GM19240 (cell line): Measurements from ENCODE around the gene CHRNA9.

Source experiments
- DNase-seq: peaks from one replicate; pipeline ENCODE4 v3.0.0; 2011; ENCODE audit warnings: low spot score; ENCODE audit not compliant: insufficient read length

CHRNA9 gene

DNA sequence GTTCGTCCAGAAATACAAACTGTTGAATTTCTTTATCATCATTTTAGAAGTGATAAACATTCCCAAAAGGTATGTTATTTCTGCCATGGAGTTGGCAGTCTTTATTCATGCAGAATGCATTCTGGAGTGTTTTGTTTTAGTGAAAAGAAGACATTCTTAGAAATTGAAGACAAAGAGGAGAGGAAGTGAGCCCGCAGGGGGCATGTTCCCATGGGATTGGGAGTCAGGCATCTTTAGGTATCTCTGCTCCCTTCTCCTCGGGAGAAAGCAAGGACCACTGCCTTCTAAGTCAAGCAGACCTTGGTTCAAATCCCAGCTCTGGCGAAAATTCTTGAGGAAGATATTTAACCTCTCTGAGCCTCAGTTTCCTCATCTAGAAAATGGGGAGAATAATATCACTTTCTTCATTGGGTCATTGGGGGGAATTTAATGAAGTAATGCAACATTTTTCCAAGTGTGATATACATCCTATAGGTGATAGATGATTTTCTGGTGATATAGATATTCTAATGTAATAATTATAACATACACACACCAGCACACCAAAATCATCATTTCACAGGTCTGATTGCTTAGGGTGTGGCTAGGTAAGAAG lies 26.5 kb upstream of the CHRNA9 start:
- DNase-seq, result no peak

DNA sequence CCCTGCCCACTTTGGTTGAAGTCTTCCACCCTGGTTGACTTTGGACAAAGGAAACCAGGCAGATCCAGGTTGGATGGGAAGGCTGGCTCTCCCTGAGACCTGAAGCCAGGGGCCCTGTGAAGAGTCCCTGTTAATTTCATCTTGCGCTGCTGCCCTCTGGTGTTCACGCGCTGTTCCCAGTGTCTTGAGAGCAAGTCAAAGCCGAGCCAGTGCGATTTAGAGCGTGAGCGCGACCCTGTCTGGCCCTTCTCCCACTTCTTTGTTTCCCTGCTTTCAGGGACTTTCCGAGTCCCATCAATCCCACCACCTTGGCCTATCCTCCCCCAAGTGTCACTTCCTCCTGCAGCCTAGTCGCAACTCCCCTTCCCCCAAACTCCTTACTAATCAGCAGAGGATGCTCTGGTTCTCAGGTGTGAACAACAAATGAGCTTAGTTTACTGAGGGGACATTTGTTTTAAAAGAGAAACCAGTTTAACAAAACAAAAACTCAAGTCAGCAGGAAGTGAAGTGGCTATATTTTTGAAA lies 25.8 kb upstream of the CHRNA9 start:
- peak; percentile 33 for DNase-seq

DNA sequence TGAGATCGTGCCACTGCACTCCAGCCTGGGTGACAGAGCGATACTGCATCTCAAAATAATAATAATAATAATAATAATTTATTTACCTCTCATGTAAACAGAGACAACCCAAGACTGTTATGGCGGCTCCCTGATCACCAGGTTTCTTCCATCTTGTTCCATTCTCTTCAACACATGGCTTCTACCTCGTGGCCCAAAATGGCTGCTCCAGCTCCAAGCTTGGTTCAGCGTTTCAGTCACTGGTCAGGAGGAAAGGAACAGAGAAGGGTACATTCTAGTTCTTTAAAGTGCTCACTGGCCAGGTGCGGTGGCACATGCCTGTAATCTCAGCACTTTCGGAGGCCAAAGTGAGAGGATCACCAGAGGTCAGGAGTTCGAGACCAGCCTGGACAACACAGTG lies 24.9 kb upstream of the CHRNA9 start:
- no peak for DNase-seq

- DNase-seq, result no peak
These were observed 23.3 kb upstream of the CHRNA9 start for GRCh38 chr4:40311811-40312346.

GRCh38 chr4:40314951-40315350 lies 20.2 kb upstream of the CHRNA9 start:
- no peak for DNase-seq

- no peak for DNase-seq
These were observed 18.8 kb upstream of the CHRNA9 start for GRCh38 chr4:40316333-40316781.

DNA sequence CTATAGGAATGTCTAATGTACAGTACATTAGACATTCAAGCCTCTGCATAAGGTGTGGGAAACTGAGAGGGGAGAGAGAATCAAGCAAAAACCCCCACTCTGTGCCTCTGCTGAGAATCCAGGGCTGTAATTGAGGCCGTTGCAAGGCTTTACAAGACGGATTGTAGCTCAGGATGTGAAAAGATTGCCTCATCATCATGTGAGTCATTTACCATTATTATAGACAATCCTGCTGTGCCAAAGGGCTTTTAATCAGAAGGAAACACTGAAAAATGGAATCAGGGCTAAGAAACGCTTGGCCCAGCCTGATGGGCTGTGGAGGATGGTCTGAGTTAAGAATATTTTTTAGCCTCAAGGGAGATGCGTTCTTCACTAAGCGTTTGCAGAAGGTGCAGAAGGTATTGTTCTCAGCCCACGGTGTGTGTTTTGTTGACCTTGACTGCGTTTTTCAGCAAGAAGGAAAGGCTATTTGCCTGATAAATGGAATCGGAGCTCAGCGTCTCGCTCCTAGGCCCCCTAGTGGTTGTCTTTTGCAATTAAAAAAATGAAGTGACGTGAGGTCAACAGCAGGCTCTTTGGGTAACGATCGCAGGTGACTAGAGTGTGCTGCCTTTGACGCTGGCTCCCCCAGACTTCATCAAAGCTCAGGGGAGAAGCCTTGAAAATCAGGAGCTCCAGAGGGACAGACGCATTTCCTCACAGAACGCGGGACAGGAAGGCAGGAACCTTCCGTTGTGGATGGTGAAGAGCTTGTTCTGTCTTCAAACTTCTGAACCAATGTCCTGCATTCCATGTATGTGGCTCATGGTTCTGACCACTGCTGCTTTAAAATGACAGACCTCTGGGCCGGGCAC lies 18.1 kb upstream of the CHRNA9 start:
- no peak for DNase-seq

- no peak for DNase-seq
These were observed 17.0 kb upstream of the CHRNA9 start for GRCh38 chr4:40317916-40318658.

GRCh38 chr4:40321574-40322275 lies 13.4 kb upstream of the CHRNA9 start:
- no peak for DNase-seq

GRCh38 chr4:40322811-40323210 lies 12.3 kb upstream of the CHRNA9 start:
- DNase-seq, result no peak

- DNase-seq, result no peak
These were observed 11.3 kb upstream of the CHRNA9 start for GRCh38 chr4:40323866-40324265.

- DNase-seq, result peak; percentile 52
These were observed 9.6 kb upstream of the CHRNA9 start for GRCh38 chr4:40325406-40326019.

DNA sequence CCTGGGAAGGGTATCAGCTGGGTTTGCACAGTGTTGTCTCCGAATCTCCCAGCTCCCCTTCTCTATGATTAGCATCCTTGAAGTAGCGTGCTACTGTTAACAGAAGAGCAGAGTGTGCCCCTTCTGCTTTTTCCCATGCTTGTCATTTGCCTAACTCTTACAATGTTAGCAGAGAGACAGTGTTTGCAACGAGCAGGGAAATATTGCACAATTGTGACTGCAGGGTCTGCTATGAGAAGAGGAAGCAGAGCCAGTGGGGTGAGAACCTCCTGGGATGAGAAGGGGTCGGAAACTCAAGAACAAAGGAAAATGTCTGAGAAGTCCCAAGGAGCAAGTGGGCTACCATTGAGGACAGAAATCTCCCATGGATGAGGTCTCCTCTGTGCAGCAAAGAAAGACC lies 7.8 kb upstream of the CHRNA9 start:
- no peak for DNase-seq

- no peak for DNase-seq
These were observed 6.8 kb upstream of the CHRNA9 start for GRCh38 chr4:40328383-40328782.

GRCh38 chr4:40329805-40330204 lies 5.3 kb upstream of the CHRNA9 start:
- no peak for DNase-seq

DNA sequence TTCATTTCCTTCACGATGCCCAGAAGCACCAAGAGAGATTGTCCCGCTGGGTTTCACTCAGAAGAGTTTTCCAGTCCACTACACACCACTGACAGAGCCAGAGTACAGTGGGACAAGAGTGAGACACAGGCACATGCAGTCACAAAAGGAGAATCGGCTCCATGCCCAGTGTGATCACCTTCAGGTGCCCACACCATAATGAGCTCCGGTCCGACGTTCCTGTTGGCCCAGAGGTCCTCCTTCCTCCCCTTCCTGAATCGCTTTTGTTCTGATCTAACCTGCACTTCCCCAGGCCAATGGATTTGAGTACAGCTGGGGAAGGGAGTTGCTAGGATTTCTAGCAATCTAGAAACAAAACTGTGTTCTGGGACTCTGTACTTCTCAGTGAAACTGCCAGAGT lies 4.6 kb upstream of the CHRNA9 start:
- no peak for DNase-seq

DNA sequence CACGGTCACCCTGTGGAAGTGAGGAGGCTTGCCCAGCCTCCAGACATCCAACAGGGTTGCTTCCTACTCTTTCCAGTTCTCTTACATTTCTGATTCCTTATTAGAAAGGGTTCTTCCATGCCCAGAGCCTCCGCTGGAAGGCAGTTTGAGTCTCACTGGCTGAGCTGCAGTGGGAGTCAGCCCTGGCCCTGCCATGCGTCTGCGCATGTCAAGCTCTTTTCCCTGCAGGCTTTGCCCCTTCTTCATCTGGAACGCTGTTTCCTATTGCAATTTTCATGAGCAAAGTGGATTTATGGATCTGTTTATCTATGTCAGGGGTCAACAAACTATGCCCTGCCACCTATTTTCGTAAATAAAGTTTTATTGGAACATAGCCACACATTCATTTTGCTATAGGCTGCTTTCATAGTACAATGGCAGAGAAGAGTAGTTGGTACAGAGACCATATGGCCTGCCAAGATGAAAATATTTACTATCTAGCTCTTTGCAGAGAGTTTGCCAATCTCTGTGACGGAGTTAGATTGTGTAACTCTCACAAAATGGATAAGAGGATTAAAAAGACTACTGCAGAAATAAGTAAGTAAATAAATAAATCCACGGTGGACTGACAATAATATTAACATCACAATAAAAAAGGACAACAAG lies 3.9 kb upstream of the CHRNA9 start:
- no peak for DNase-seq

- DNase-seq, result no peak
These were observed 3.2 kb upstream of the CHRNA9 start for GRCh38 chr4:40331961-40332360.

GRCh38 chr4:40333921-40334352 lies 1.2 kb upstream of the CHRNA9 start:
- no peak for DNase-seq

DNA sequence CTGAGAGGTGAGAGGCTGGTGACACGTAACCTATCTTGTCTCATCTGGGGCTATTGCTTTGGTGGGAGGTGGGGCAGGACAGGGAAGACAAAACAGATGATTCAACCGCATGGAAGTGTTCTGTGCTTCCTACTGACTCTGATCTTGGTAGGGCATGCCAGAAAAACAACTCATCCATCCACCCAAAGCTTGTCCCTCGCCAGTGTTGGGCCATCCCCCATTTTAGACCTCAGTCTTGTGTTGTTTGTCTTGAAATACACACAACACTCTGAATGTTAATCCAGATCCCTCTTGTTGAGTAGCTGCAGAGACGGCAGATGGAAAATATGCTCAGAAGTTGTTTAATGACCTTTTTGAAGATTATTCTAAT lies 377 bp downstream of the CHRNA9 start:
- DNase-seq, result no peak
